Esophagus muscularis mucosa (tissue), 4 donors: ENCODE data around the gene CEP112. TPM values are rescaled to one million over a fixed set of nuclear protein-coding genes. Genes with fewer than 3 reads are reported as not detected.

Source experiments
- DNase-seq: peaks from one replicate; pipeline ENCODE4 v3.0.0-alpha.2; 2017; ENCODE audit errors: extremely low spot score
- H3K27ac ChIP-seq, 4 donors: fragments of 200-600 bp; sonication (generic); replicated peaks in 1 of 4; 1 replicate in 3 of 4; 2 replicates in 1 of 4; pipeline ENCODE4 v1.5.1; 2016 to 2019; ENCODE audit warnings: mild to moderate bottlenecking in 1 of 4
- H3K27me3 ChIP-seq, 4 donors: fragments of 200-600 bp; sonication (generic); one replicate each; pipeline versions ENCODE4 v1.5.1 to v1.6.0; 2016 to 2019
- H3K36me3 ChIP-seq, 4 donors: fragments of 200-600 bp; sonication (generic); one replicate each; pipeline ENCODE4 v1.5.1; 2016 to 2019
- H3K4me1 ChIP-seq, 4 donors: fragments of 200-600 bp; sonication (generic); one replicate each; pipeline ENCODE4 v1.5.1; 2016 to 2019
- H3K4me3 ChIP-seq, 4 donors: fragments of 200-600 bp; sonication (generic); 1 replicate in 2 of 4; 2 replicates in 2 of 4; pipeline ENCODE4 v1.5.1; 2016 to 2019; ENCODE audit warnings: mild to moderate bottlenecking in 4 of 4, moderate library complexity in 1 of 4
- H3K9me3 ChIP-seq, 4 donors: fragments of 200-600 bp; sonication (generic); 1 replicate in 3 of 4; 2 replicates in 1 of 4; pipeline ENCODE4 v1.5.1; 2016 to 2019
- EP300 ChIP-seq: sonication (generic); formaldehyde crosslinking; IDR thresholded peaks from one replicate; pipeline ENCODE4 v1.6.1; 2017; ENCODE audit warnings: antibody characterized with exemption
- POLR2A ChIP-seq: fragments of 450-650 bp; IDR thresholded peaks from one replicate; pipeline ENCODE4 v1.6.1; 2017; ENCODE audit warnings: antibody characterized with exemption, moderate library complexity, mild to moderate bottlenecking, low read depth
- POLR2AphosphoS5 ChIP-seq, 2 donors: sonication (generic); formaldehyde crosslinking; IDR thresholded peaks; one replicate each; pipeline ENCODE4 v1.6.1; 2017; ENCODE audit warnings: antibody characterized with exemption in 2 of 2
- WGBS: methylation state at CpG from one replicate; pipeline ENCODE4 v1.1.5; 2018; 5-methylcytosine and 5-hydroxymethylcytosine counted together
- intact Hi-C: fragments of 100-400 bp; cut with DNase I; formaldehyde crosslinking; loops from one replicate; pipeline ENCODE4 v1.15.1; 2023
- total RNA-seq, 4 donors: library from RNA; depleted of rRNA; stranded (reverse); fragments of >200 nt; gene quantifications; one replicate each; pipeline versions ENCODE4 v1.1.0 to v1.2.1, GENCODE V29; 2016
- TF ChIP-seq, protein P1 (sequence below), 3 experiments: fragments of 200-600 bp in 2 of 3; fragments of 450-650 bp in 1 of 3; sonication (generic) in 2 of 3; IDR thresholded peaks; one replicate each; pipeline ENCODE4 v1.5.1; 2017 to 2019; ENCODE audit warnings: antibody characterized with exemption in 3 of 3, mild to moderate bottlenecking in 2 of 3, moderate library complexity in 1 of 3

Gene CEP112
- total RNA-seq, 4 donors from 2014 or later, result 17.0 to 24.7 (median 23.2) TPM

GRCh38 chr17:66211047-66211810 is 19.3 kb upstream of the CEP112 start:
- Histone ChIP-seq H3K27ac (no peak overlapping the region), H3K36me3 (no peaks in the 10 kb centered on the region), H3K9me3 (no peaks in the 10 kb centered on the region), H3K4me3 (no peak overlapping the region), H3K4me1 (peaks cover 0 to 3% (median 0%) of the 10 kb centered on the region in 4 donors), H3K27me3 (no peaks in the 10 kb centered on the region)
- intact Hi-C loops, result no loop called here
- 92% methylated on average over 9 of the region's 9 CpGs for WGBS
- TF ChIP-seq POLR2AphosphoS5 (IDR thresholded peaks at IDR 0.05) (no peak), EP300 (no peak), POLR2A (no peak)
- TF ChIP-seq, protein P1, sequence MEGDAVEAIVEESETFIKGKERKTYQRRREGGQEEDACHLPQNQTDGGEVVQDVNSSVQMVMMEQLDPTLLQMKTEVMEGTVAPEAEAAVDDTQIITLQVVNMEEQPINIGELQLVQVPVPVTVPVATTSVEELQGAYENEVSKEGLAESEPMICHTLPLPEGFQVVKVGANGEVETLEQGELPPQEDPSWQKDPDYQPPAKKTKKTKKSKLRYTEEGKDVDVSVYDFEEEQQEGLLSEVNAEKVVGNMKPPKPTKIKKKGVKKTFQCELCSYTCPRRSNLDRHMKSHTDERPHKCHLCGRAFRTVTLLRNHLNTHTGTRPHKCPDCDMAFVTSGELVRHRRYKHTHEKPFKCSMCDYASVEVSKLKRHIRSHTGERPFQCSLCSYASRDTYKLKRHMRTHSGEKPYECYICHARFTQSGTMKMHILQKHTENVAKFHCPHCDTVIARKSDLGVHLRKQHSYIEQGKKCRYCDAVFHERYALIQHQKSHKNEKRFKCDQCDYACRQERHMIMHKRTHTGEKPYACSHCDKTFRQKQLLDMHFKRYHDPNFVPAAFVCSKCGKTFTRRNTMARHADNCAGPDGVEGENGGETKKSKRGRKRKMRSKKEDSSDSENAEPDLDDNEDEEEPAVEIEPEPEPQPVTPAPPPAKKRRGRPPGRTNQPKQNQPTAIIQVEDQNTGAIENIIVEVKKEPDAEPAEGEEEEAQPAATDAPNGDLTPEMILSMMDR (IDR thresholded peaks at IDR 0.05), result no peak
- DNase-seq, result no peak

DNA sequence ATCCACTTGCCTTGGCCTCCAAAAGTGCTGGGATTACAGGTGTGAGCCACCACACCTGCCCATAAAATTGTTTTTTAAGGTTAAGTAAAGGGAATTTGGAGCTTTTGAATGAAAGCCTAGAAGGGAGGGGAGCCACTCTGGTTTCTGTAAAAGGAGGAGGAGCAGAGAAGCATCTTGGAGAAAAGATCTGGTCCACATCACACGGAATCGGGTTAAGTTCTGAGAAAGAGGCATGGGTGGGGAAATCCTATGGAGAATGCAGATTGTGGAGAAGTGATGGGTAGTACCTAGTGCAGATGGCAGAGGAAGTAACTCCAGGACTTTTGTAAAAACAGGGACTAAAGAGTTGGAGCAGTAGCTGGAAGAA is 18.3 kb upstream of the CEP112 start:
- H3K4me1 ChIP-seq, result peaks cover 0 to 3% (median 0%) of the 10 kb centered on the region in 4 donors
- H3K36me3 ChIP-seq, result no peaks in the 10 kb centered on the region
- TF ChIP-seq POLR2A (no peak), POLR2AphosphoS5 (IDR thresholded peaks at IDR 0.05) (no peak), EP300 (no peak)
- TF ChIP-seq, protein P1 (IDR thresholded peaks at IDR 0.05), result no peak
- H3K27me3 ChIP-seq, result no peaks in the 10 kb centered on the region
- no peak overlapping the region for H3K27ac ChIP-seq
- H3K4me3 ChIP-seq, result no peak overlapping the region
- WGBS, result 74% methylated on average over 2 of the region's 2 CpGs
- intact Hi-C loops, result no loop called here
- no peak for DNase-seq
- H3K9me3 ChIP-seq, result no peaks in the 10 kb centered on the region

DNA sequence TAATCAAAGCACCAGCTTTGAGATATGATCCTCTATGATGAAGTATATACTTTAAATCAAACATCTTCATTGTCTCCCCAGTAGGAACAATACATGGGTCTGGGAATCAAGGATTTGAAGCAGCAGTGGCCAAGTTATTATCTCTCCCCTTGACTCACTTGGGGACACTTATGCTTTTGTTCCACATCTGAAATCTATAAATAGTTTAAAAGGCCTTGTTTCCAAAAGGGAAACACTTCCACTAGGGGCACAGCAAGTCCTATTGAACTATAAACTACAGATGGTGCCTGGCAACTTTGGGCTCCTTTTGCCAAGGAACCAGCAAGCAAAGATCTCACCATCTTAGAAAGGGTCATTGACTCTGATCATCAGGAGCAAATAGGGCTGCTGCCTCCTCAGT is 16.0 kb upstream of the CEP112 start:
- no peaks in the 10 kb centered on the region for H3K9me3 ChIP-seq
- no peaks in the 10 kb centered on the region for H3K36me3 ChIP-seq
- intact Hi-C loops, result no loop called here
- no peak overlapping the region for H3K27ac ChIP-seq
- H3K27me3 ChIP-seq, result no peaks in the 10 kb centered on the region
- TF ChIP-seq, protein P1 (IDR thresholded peaks at IDR 0.05), result no peak
- TF ChIP-seq POLR2AphosphoS5 (IDR thresholded peaks at IDR 0.05) (no peak), EP300 (no peak), POLR2A (no peak)
- H3K4me3 ChIP-seq, result no peak overlapping the region
- H3K4me1 ChIP-seq, result peaks cover 0 to 3% (median 0%) of the 10 kb centered on the region in 4 donors
- no peak for DNase-seq

DNA sequence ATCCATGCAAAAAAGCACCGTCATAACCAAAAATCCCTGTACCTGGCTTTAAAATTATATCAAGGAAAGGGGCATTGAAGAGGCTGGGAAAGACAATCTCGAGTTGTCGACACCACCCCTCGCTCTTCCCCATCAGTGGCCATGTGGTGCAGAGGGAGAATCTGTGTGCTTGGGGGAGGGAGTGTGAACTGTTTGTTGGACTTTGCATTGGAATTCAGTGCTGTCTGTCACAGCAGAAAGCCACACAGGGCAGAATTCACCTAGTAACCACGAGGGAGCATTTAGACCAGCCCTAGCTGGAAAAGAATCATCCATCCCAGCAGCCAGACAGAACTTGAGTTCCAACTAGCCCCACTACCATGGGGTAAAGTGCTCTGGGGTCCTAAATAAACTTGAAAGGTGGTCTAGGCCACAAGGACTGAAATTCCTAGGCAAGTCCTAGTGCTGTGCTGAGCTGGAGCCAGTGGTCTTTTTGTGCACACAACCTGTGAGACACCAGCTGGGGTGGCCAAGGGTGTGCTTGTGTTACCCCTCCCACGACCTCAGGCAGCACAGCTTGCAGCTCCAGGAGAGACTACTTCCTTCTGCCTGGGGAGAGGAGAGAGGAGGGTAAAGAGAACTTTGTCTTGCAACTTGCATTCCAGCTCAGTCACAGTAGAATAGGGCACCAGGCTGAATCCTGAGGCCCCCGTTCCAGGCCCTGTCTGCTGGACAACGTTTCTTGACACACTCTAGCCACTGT is 11.5 kb upstream of the CEP112 start:
- Histone ChIP-seq H3K4me1 (no peaks in the 10 kb centered on the region), H3K9me3 (no peaks in the 10 kb centered on the region), H3K27me3 (no peaks in the 10 kb centered on the region), H3K27ac (no peak overlapping the region), H3K36me3 (no peaks in the 10 kb centered on the region), H3K4me3 (no peak overlapping the region)
- 89% methylated on average over 8 of the region's 8 CpGs for WGBS
- no peak for TF ChIP-seq POLR2A
- TF ChIP-seq POLR2AphosphoS5 (IDR thresholded peaks at IDR 0.05), result no peak
- no peak for TF ChIP-seq EP300
- TF ChIP-seq, protein P1 (IDR thresholded peaks at IDR 0.05), result no peak
- intact Hi-C loops, result no loop called here
- no peak for DNase-seq
